H1 (cell line): ENCODE data around the gene AKR7A2.

Experiments
- JUN ChIP-seq: IDR thresholded peaks from 2 replicates; pipeline ENCODE4 v1.6.1; 2011; ENCODE audit warnings: low read depth, mild to moderate bottlenecking, improper control_type of control experiment, low read length
- POLR2A ChIP-seq, 2 experiments: IDR thresholded peaks; 1 replicate in 1 of 2; 2 replicates in 1 of 2; pipeline ENCODE4 v1.6.1; 2011; ENCODE audit warnings: low read depth in 2 of 2, low read length in 2 of 2, mild to moderate bottlenecking in 2 of 2; ENCODE audit errors: control extremely low read depth in 1 of 2
- RFX5 ChIP-seq: IDR thresholded peaks from 2 replicates; pipeline ENCODE4 v1.6.1; 2011; ENCODE audit warnings: low read depth, low read length, improper control_type of control experiment, borderline replicate concordance
- SAP30 ChIP-seq: fragments of 300-600 bp; sonication (generic); IDR thresholded peaks from 2 replicates; pipeline ENCODE4 v1.7.1; 2012; ENCODE audit warnings: low read length, moderate library complexity, mild to moderate bottlenecking, inconsistent platforms; ENCODE audit not compliant: insufficient read depth, insufficient replicate concordance

DNA sequence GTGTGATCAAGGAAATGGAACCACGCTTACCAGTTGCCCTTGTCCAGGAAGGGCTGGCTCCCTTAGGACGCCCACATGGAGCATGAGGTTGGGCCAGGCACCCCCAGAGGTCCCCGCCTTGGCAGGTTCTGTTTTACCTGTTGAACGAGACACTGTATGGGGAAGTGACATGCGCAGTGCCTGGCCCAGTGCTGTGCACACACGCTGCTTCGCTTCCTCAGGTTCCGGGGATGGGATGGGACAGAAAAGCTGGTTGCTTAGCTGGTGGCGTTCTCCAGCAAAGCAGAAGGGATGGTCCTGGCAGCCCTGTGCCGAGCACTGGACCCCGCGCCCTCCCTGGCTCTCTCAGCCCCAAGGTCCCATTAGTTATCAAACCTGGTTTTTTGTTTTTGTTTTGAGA lies 20.9 kb upstream of the AKR7A2 start:
- no peak for TF ChIP-seq JUN
- no peak for TF ChIP-seq POLR2A (IDR thresholded peaks at IDR 0.05; ENCODE audit: control extremely low read depth in 1 of 2, low read depth in 2 of 2, low read length in 2 of 2)
- TF ChIP-seq SAP30, result no peak
- TF ChIP-seq RFX5, result no peak
